ENCODE data around the gene HOXD3.
A peak's percentile ranks its signal among the peaks of the same experiment; 100 is the strongest.

Gene HOXD3

GRCh38 chr2:176174382-176174823, 17.3 kb downstream of the HOXD3 start:
- Histone ChIP-seq H3K27me3 (ENCODE audit: control insufficient read depth, insufficient read depth, low read length) (peaks cover 26% of the 10 kb centered on the region), H3K36me3 (ENCODE audit: control insufficient read depth, insufficient read depth, low read length) (no peaks in the 10 kb centered on the region), H3K4me1 (no peaks in the 10 kb centered on the region), H3K27ac (no peak overlapping the region), H3K9me3 (ENCODE audit: control insufficient read depth, low read length) (no peaks in the 10 kb centered on the region), H3K9ac (no peak overlapping the region), H3K4me3 (ENCODE audit: low read depth, low read length) (no peak overlapping the region), H2AFZ (no peak overlapping the region), H3K79me2 (no peaks in the 10 kb centered on the region), H3K4me2 (ENCODE audit: low read length) (no peak overlapping the region)
- no peak for TF ChIP-seq CTCF (IDR thresholded peaks at IDR 0.05)

- Histone ChIP-seq H3K4me1 (no peaks in the 10 kb centered on the region), H3K36me3 (ENCODE audit: control insufficient read depth, insufficient read depth, low read length) (no peaks in the 10 kb centered on the region), H3K4me2 (ENCODE audit: low read length) (no peak overlapping the region), H2AFZ (peak overlapping the region; percentile 3), H3K9ac (no peak overlapping the region), H3K4me3 (ENCODE audit: low read depth, low read length) (no peak overlapping the region), H3K79me2 (no peaks in the 10 kb centered on the region), H3K9me3 (ENCODE audit: control insufficient read depth, low read length) (no peaks in the 10 kb centered on the region), H3K27ac (no peak overlapping the region), H3K27me3 (ENCODE audit: control insufficient read depth, insufficient read depth, low read length) (peaks cover 28% of the 10 kb centered on the region)
- TF ChIP-seq CTCF (IDR thresholded peaks at IDR 0.05), result no peak
Observed at GRCh38 chr2:176174824-176175708, 18.0 kb downstream of the HOXD3 start.

- H3K4me3 ChIP-seq (ENCODE audit: low read depth, low read length), result no peak overlapping the region
- no peaks in the 10 kb centered on the region for H3K79me2 ChIP-seq
- no peaks in the 10 kb centered on the region for H3K36me3 ChIP-seq (ENCODE audit: control insufficient read depth, insufficient read depth, low read length)
- H3K4me1 ChIP-seq, result no peaks in the 10 kb centered on the region
- H3K27ac ChIP-seq, result no peak overlapping the region
- peaks cover 26% of the 10 kb centered on the region for H3K27me3 ChIP-seq (ENCODE audit: control insufficient read depth, insufficient read depth, low read length)
- no peak overlapping the region for H2AFZ ChIP-seq
- H3K9ac ChIP-seq, result no peak overlapping the region
- no peak overlapping the region for H3K4me2 ChIP-seq (ENCODE audit: low read length)
- H3K9me3 ChIP-seq (ENCODE audit: control insufficient read depth, low read length), result no peaks in the 10 kb centered on the region
- no peak for TF ChIP-seq CTCF (IDR thresholded peaks at IDR 0.05)
Observed at GRCh38 chr2:176175709-176176607, 18.9 kb downstream of the HOXD3 start.

GRCh38 chr2:176177580-176178037, 20.5 kb downstream of the HOXD3 start:
- no peak for TF ChIP-seq CTCF (IDR thresholded peaks at IDR 0.05)
- no peak overlapping the region for H3K9ac ChIP-seq

More at GRCh38 chr2:176177580-176178037, 20.5 kb downstream of the HOXD3 start:
- no peaks in the 10 kb centered on the region for H3K9me3 ChIP-seq (ENCODE audit: control insufficient read depth, low read length)
- H3K36me3 ChIP-seq (ENCODE audit: control insufficient read depth, insufficient read depth, low read length), result no peaks in the 10 kb centered on the region
- no peaks in the 10 kb centered on the region for H3K79me2 ChIP-seq
- peak overlapping the region; percentile 43 for H3K4me2 ChIP-seq (ENCODE audit: low read length)
- H2AFZ ChIP-seq, result no peak overlapping the region
- no peak overlapping the region for H3K27ac ChIP-seq
- no peak overlapping the region for H3K4me3 ChIP-seq (ENCODE audit: low read depth, low read length)
- no peaks in the 10 kb centered on the region for H3K4me1 ChIP-seq
- peaks cover 16% of the 10 kb centered on the region for H3K27me3 ChIP-seq (ENCODE audit: control insufficient read depth, insufficient read depth, low read length)
